Measurements from ENCODE around the gene GRB10.

- TF ChIP-seq POLR2A (IDR thresholded peaks at IDR 0.05; ENCODE audit: low read depth), result no peak
- no peak for TF ChIP-seq CTCF (IDR thresholded peaks at IDR 0.05)
- TF ChIP-seq POLR2AphosphoS5 (IDR thresholded peaks at IDR 0.05), result no peak
Observed at GRCh38 chr7:50828116-50828515, 45.4 kb upstream of the GRB10 start.
